CD4-positive, alpha-beta memory T cell (primary cell): ENCODE data around the gene ADCK2. TPM values are rescaled to one million over a fixed set of nuclear protein-coding genes. Genes with fewer than 3 reads are reported as not detected.
A peak's percentile ranks its signal among the peaks of the same experiment; 100 is the strongest.
"Not testable (repeated sequence)": the region's sequence is repeated elsewhere in the genome, so short reads cannot be mapped to it uniquely, and the experiment has no call there.

Experiments used
- CTCF ChIA-PET: fragments of 350-600 bp; sonication (Branson Sonifier 250); formaldehyde crosslinking; loops from one replicate; lab custom pipeline; 2021; ENCODE audit warnings: inconsistent platforms; ENCODE audit not compliant: partially characterized antibody; lab: Charles Lee
- POLR2A ChIA-PET: fragments of 350-600 bp; sonication (Branson Sonifier 250); formaldehyde crosslinking; loops from one replicate; lab custom pipeline; 2021; ENCODE audit not compliant: partially characterized antibody; lab: Charles Lee
- DNase-seq, 5 donors: peaks; one replicate each; pipeline versions ENCODE4 v3.0.0 to v3.0.0-alpha.2; 2020 to 2022; ENCODE audit warnings: mixed read lengths in 1 of 5
- H3K27ac ChIP-seq: one replicate; pipeline ENCODE4 v1.7.0; 2013; ENCODE audit warnings: low read depth, low read length
- H3K27me3 ChIP-seq: 2 replicates; pipeline ENCODE4 v1.7.0; 2013; ENCODE audit warnings: mild to moderate bottlenecking, low read length, moderate library complexity; ENCODE audit not compliant: insufficient read depth
- H3K36me3 ChIP-seq: 2 replicates; pipeline ENCODE4 v1.7.0; 2013; ENCODE audit warnings: mild to moderate bottlenecking, low read length, moderate library complexity; ENCODE audit not compliant: insufficient read depth
- H3K4me1 ChIP-seq: 2 replicates; pipeline ENCODE4 v1.7.0; 2013; ENCODE audit warnings: mild to moderate bottlenecking, low read length, moderate library complexity; ENCODE audit not compliant: insufficient read depth
- H3K4me3 ChIP-seq, 2 donors: one replicate each; pipeline ENCODE4 v1.7.0; 2013; ENCODE audit warnings: low read length in 2 of 2, mild to moderate bottlenecking in 1 of 2
- H3K9me3 ChIP-seq, 2 donors: one replicate each; pipeline ENCODE4 v1.7.0; 2013; ENCODE audit warnings: low read length in 2 of 2, control low read depth in 1 of 2; ENCODE audit not compliant: control insufficient read depth in 1 of 2
- H3K27ac Mint-ChIP-seq, 7 donors: one replicate each; pipeline ENCODE4 v1.8.0; 2020 to 2021; ENCODE audit warnings: mixed read lengths in 7 of 7, mild to moderate bottlenecking in 6 of 7, inconsistent platforms in 3 of 7, moderate library complexity in 3 of 7
- H3K27me3 Mint-ChIP-seq, 2 donors: one replicate each; pipeline ENCODE4 v1.8.0; 2020 to 2021; ENCODE audit warnings: mixed read lengths in 2 of 2
- H3K36me3 Mint-ChIP-seq, 2 donors: one replicate each; pipeline ENCODE4 v1.8.0; 2020 to 2021; ENCODE audit warnings: mixed read lengths in 2 of 2, inconsistent platforms in 1 of 2, mild to moderate bottlenecking in 1 of 2
- H3K4me1 Mint-ChIP-seq, 4 donors: one replicate each; pipeline ENCODE4 v1.8.0; 2020 to 2021; ENCODE audit warnings: mixed read lengths in 4 of 4, mild to moderate bottlenecking in 1 of 4
- H3K4me3 Mint-ChIP-seq, 8 donors: one replicate each; pipeline ENCODE4 v1.8.0; 2020 to 2021; ENCODE audit warnings: mixed read lengths in 8 of 8, mild to moderate bottlenecking in 7 of 8, moderate library complexity in 6 of 8, inconsistent platforms in 3 of 8
- H3K9me3 Mint-ChIP-seq, 8 donors: one replicate each; pipeline ENCODE4 v1.8.0; 2020 to 2021; ENCODE audit warnings: mixed read lengths in 8 of 8, mild to moderate bottlenecking in 5 of 8, inconsistent platforms in 3 of 8, moderate library complexity in 1 of 8
- intact Hi-C: fragments of 100-400 bp; cut with micrococcal nuclease; formaldehyde crosslinking; loops from one replicate; pipeline ENCODE4 v1.15.1; 2023
- polyA plus RNA-seq, 2 donors: library from polyadenylated mRNA; unstranded; fragments of 300-500 nt; fragmentation: Illumina TruSeq; gene quantifications; one replicate each; pipeline ENCODE4 v1.2.3, GENCODE V29; 2021
- total RNA-seq, 2 experiments: library from RNA; stranded (reverse); gene quantifications; one replicate each; pipeline ENCODE4 v1.2.3, GENCODE V29; 2021

Gene ADCK2
- total and polyA plus RNA-seq, 4 experiments from 2014 or later, result 18.6 to 36.0 (median 22.1) TPM

- H3K4me3 Mint-ChIP-seq, result peak overlapping the region; percentile 93 to 98 (median 97)
- DNase-seq, result no peak
- H3K27ac ChIP-seq, result no peak overlapping the region
Measured at GRCh38 chr7:140698477-140698876, 25.7 kb downstream of the ADCK2 start.

GRCh38 chr7:140702774-140703173 is 30.0 kb downstream of the ADCK2 start:
- Mint-ChIP-seq H3K4me1 (peaks cover 20 to 31% (median 22%) of the 10 kb centered on the region in 4 donors), H3K27me3 (no peaks in the 10 kb centered on the region), H3K4me3 (no peak overlapping the region), H3K36me3 (peaks cover 15 to 32% of the 10 kb centered on the region in 2 donors), H3K9me3 (no peaks in the 10 kb centered on the region), H3K27ac (peak overlapping the region in 4 of 7 donors; percentile 13 to 79 (median 52))
- H3K4me3 ChIP-seq, result no peak overlapping the region
- POLR2A ChIA-PET, result no interaction called here
- no peaks in the 10 kb centered on the region for H3K27me3 ChIP-seq
- no peaks in the 10 kb centered on the region for H3K9me3 ChIP-seq
- intact Hi-C loops, result no loop called here
- CTCF ChIA-PET, result interaction anchor here (0.8 to 1.3 kb wide), 3 partner anchors 11 to 41 kb away, joined by 3 read pairs; no protein-coding TSS in a partner anchor
- DNase-seq, result no peak
- H3K4me1 ChIP-seq, result peaks cover 18% of the 10 kb centered on the region
- no peaks in the 10 kb centered on the region for H3K36me3 ChIP-seq
- H3K27ac ChIP-seq, result no peak overlapping the region

More at GRCh38 chr7:140698477-140698876, 25.7 kb downstream of the ADCK2 start:
- no peaks in the 10 kb centered on the region for H3K36me3 ChIP-seq
- ChIA-PET CTCF (interaction anchor here (0.6 kb wide), 1 partner anchor 50 kb away, joined by 3 read pairs; no protein-coding TSS in a partner anchor), POLR2A (interaction anchor here (1.0 to 6.8 kb wide), 2 partner anchors 25 to 316 kb away, joined by 3 to 57 read pairs; partner anchors contain the start of genes ADCK2 and MRPS33)
- H3K4me3 ChIP-seq, result no peak overlapping the region
- intact Hi-C loops, result loop anchor here (10.0 kb wide), 1 partner anchor 1036 kb away; the partner anchor contains the start of gene SSBP1
- H3K27ac Mint-ChIP-seq, result peak overlapping the region; percentile 70 to 99 (median 96)
- peaks cover 23 to 54% (median 36%) of the 10 kb centered on the region in 4 donors for H3K4me1 Mint-ChIP-seq
- no peaks in the 10 kb centered on the region for H3K9me3 ChIP-seq
- H3K27me3 ChIP-seq, result no peaks in the 10 kb centered on the region
- no peaks in the 10 kb centered on the region for H3K27me3 Mint-ChIP-seq
- peaks cover 6 to 17% of the 10 kb centered on the region in 2 donors for H3K36me3 Mint-ChIP-seq
- no peaks in the 10 kb centered on the region for H3K9me3 Mint-ChIP-seq
- peaks cover 32% of the 10 kb centered on the region for H3K4me1 ChIP-seq

- no peak overlapping the region for H3K4me3 ChIP-seq
- no peaks in the 10 kb centered on the region for H3K9me3 Mint-ChIP-seq
- H3K27ac Mint-ChIP-seq, result peak overlapping the region in 2 of 7 donors; percentile 6 to 48
- H3K27me3 Mint-ChIP-seq, result no peaks in the 10 kb centered on the region
- no peak overlapping the region for H3K27ac ChIP-seq
- no peak overlapping the region for H3K4me3 Mint-ChIP-seq
- peaks cover 15 to 30% of the 10 kb centered on the region in 2 donors for H3K36me3 Mint-ChIP-seq
- H3K4me1 Mint-ChIP-seq, result peaks cover 11 to 20% (median 12%) of the 10 kb centered on the region in 4 donors
- no peaks in the 10 kb centered on the region for H3K36me3 ChIP-seq
- H3K4me1 ChIP-seq, result peaks cover 7% of the 10 kb centered on the region
- POLR2A ChIA-PET, result no interaction called here
- no peaks in the 10 kb centered on the region for H3K9me3 ChIP-seq
- intact Hi-C loops, result no loop called here
- CTCF ChIA-PET, result no interaction called here
- DNase-seq, result no peak
- no peaks in the 10 kb centered on the region for H3K27me3 ChIP-seq
Measured at GRCh38 chr7:140704205-140704604, 31.5 kb downstream of the ADCK2 start.

GRCh38 chr7:140707132-140707531 is 34.4 kb downstream of the ADCK2 start:
- H3K4me1 Mint-ChIP-seq, result peaks cover 4 to 7% (median 6%) of the 10 kb centered on the region in 4 donors
- no peak overlapping the region for H3K4me3 Mint-ChIP-seq
- H3K27me3 Mint-ChIP-seq, result no peaks in the 10 kb centered on the region
- POLR2A ChIA-PET, result no interaction called here
- Histone ChIP-seq H3K9me3 (no peaks in the 10 kb centered on the region), H3K27ac (no peak overlapping the region), H3K4me3 (no peak overlapping the region), H3K27me3 (no peaks in the 10 kb centered on the region), H3K4me1 (no peaks in the 10 kb centered on the region), H3K36me3 (no peaks in the 10 kb centered on the region)
- intact Hi-C loops, result no loop called here
- H3K36me3 Mint-ChIP-seq, result peaks cover 22 to 32% of the 10 kb centered on the region in 2 donors
- CTCF ChIA-PET, result no interaction called here
- H3K9me3 Mint-ChIP-seq, result no peaks in the 10 kb centered on the region
- no peak overlapping the region for H3K27ac Mint-ChIP-seq
- DNase-seq, result no peak

- POLR2A ChIA-PET, H3K27ac ChIP-seq, H3K9me3 Mint-ChIP-seq, H3K27me3 Mint-ChIP-seq, H3K36me3 ChIP-seq, H3K27ac Mint-ChIP-seq, H3K9me3 ChIP-seq, CTCF ChIA-PET, intact Hi-C loops, H3K4me1 Mint-ChIP-seq, H3K4me3 ChIP-seq, H3K4me3 Mint-ChIP-seq, H3K27me3 ChIP-seq, DNase-seq, H3K4me1 ChIP-seq: not testable (repeated sequence)
- peaks cover 23 to 25% of the 10 kb centered on the region in 2 donors for H3K36me3 Mint-ChIP-seq
Measured at GRCh38 chr7:140708764-140709163, 36.0 kb downstream of the ADCK2 start.

GRCh38 chr7:140712392-140712791 is 39.6 kb downstream of the ADCK2 start:
- H3K4me3 Mint-ChIP-seq, intact Hi-C loops, DNase-seq, H3K27ac Mint-ChIP-seq, H3K27me3 Mint-ChIP-seq, H3K4me1 ChIP-seq, POLR2A ChIA-PET, CTCF ChIA-PET, H3K9me3 ChIP-seq, H3K36me3 ChIP-seq, H3K27ac ChIP-seq, H3K27me3 ChIP-seq, H3K9me3 Mint-ChIP-seq, H3K4me1 Mint-ChIP-seq, H3K4me3 ChIP-seq: not testable (repeated sequence)
- peaks cover 9 to 25% of the 10 kb centered on the region in 2 donors for H3K36me3 Mint-ChIP-seq

- Mint-ChIP-seq H3K4me1 (peaks cover 0 to 3% (median 1%) of the 10 kb centered on the region in 4 donors), H3K36me3 (peaks cover 9 to 25% of the 10 kb centered on the region in 2 donors), H3K27ac (peak overlapping the region in 1 of 7 donors; percentile 1), H3K27me3 (no peaks in the 10 kb centered on the region), H3K4me3 (no peak overlapping the region), H3K9me3 (peaks cover 0 to 5% (median under 1%) of the 10 kb centered on the region in 8 donors)
- Histone ChIP-seq H3K9me3 (no peaks in the 10 kb centered on the region), H3K36me3 (no peaks in the 10 kb centered on the region), H3K27me3 (no peaks in the 10 kb centered on the region), H3K4me1 (no peaks in the 10 kb centered on the region), H3K4me3 (no peak overlapping the region), H3K27ac (no peak overlapping the region)
- DNase-seq, result no peak
- ChIA-PET CTCF (interaction anchor here (1.4 kb wide), 1 partner anchor 12 kb away, joined by 3 read pairs; no protein-coding TSS in a partner anchor), POLR2A (no interaction called here)
- intact Hi-C loops, result no loop called here
Measured at GRCh38 chr7:140714331-140715040, 41.7 kb downstream of the ADCK2 start.
